Spleen (tissue), 11 donors: ENCODE data around the gene FIGN. TPM values are rescaled to one million over a fixed set of nuclear protein-coding genes. Genes with fewer than 3 reads are reported as not detected.

Source experiments
- DNase-seq: peaks from one replicate; pipeline ENCODE4 v3.0.0-alpha.2; 2020
- H3K27ac ChIP-seq, 8 donors: fragments of 200-600 bp; sonication (generic) in 7 of 8; 1 replicate in 4 of 8; 2 replicates in 4 of 8; pipeline versions ENCODE4 v1.5.0 to v1.8.0; 2016 to 2021; ENCODE audit warnings: inconsistent platforms in 4 of 8, mild to moderate bottlenecking in 4 of 8, moderate library complexity in 1 of 8
- H3K27me3 ChIP-seq, 7 donors: fragments of 200-600 bp; sonication (generic) in 6 of 7; replicated peaks in 1 of 7; 1 replicate in 4 of 7; 2 replicates in 3 of 7; pipeline versions ENCODE4 v1.5.0 to v1.8.0; 2016 to 2021; ENCODE audit warnings: inconsistent platforms in 3 of 7, mild to moderate bottlenecking in 1 of 7
- H3K36me3 ChIP-seq, 6 donors: fragments of 200-600 bp; sonication (generic) in 5 of 6; 1 replicate in 4 of 6; 2 replicates in 2 of 6; pipeline versions ENCODE4 v1.5.0 to v1.8.0; 2016 to 2021; ENCODE audit warnings: inconsistent platforms in 2 of 6
- H3K4me1 ChIP-seq, 6 donors: fragments of 200-600 bp; sonication (generic) in 5 of 6; 1 replicate in 3 of 6; 2 replicates in 3 of 6; pipeline versions ENCODE4 v1.5.0 to v1.8.0; 2016 to 2021; ENCODE audit warnings: inconsistent platforms in 3 of 6
- H3K4me3 ChIP-seq, 8 donors: fragments of 200-600 bp; sonication (generic) in 7 of 8; 1 replicate in 4 of 8; 2 replicates in 4 of 8; pipeline versions ENCODE4 v1.5.0 to v1.8.0; 2016 to 2021; ENCODE audit warnings: inconsistent platforms in 4 of 8, mild to moderate bottlenecking in 4 of 8, moderate library complexity in 2 of 8
- H3K9me3 ChIP-seq, 8 donors: fragments of 200-600 bp; sonication (generic) in 7 of 8; 1 replicate in 4 of 8; 2 replicates in 4 of 8; pipeline versions ENCODE4 v1.5.0 to v1.8.0; 2016 to 2021; ENCODE audit warnings: inconsistent platforms in 4 of 8
- CTCF ChIP-seq, 11 experiments: fragments of 200-600 bp in 7 of 11; fragments of 450-650 bp in 4 of 11; sonication (generic) in 4 of 11; IDR thresholded peaks in 8 of 11; conservative IDR thresholded peaks in 3 of 11; 1 replicate in 7 of 11; 2 replicates in 4 of 11; pipeline versions ENCODE4 v1.4.0 to v1.8.0; 2016 to 2021; ENCODE audit warnings: antibody characterized with exemption in 11 of 11, inconsistent platforms in 4 of 11, mild to moderate bottlenecking in 1 of 11
- POLR2A ChIP-seq, 3 donors: fragments of 450-650 bp; IDR thresholded peaks; one replicate each; pipeline ENCODE4 v1.5.1; 2017; ENCODE audit warnings: antibody characterized with exemption in 3 of 3, mild to moderate bottlenecking in 1 of 3
- POLR2AphosphoS5 ChIP-seq, 3 donors: sonication (generic); formaldehyde crosslinking; IDR thresholded peaks; one replicate each; pipeline ENCODE4 v1.5.1; 2017; ENCODE audit warnings: antibody characterized with exemption in 3 of 3
- WGBS, 5 donors: extraction: QIAGEN DNeasy Blood & Tissue Kit in 3 of 5; methylation state at CpG; one replicate each; pipeline versions ENCODE4 v1.1.5 to v1.1.7; 2013 to 2018; 5-methylcytosine and 5-hydroxymethylcytosine counted together
- intact Hi-C: fragments of 100-400 bp; cut with DNase I; formaldehyde crosslinking; loops from one replicate; pipeline ENCODE4 v1.15.0; 2023; ENCODE audit warnings: low total_unique reads
- polyA plus RNA-seq, 3 donors: library from polyadenylated mRNA; stranded (reverse); fragments of 200-250 nt; gene quantifications; one replicate each; pipeline ENCODE4 v1.2.1, GENCODE V29; 2013
- total RNA-seq, 7 donors: library from RNA; depleted of rRNA in 3 of 7; stranded (reverse); fragments of >200 nt in 3 of 7; fragmentation: NEBNext Ultra II Directional in 4 of 7; extraction: Animal tissue kit (Norgen Biotek cat#: 25700) in 4 of 7; gene quantifications; one replicate each; pipeline versions ENCODE4 v1.1.0 to v1.2.1, GENCODE V29; 2016 to 2021
- donor health status: healthy with polysubstance abuse.
- donor health status: DM: no; HTN: no; CAD: no; lungs with moderate emphysema.
- donor health status: DM: no; HTN: no; CAD: no.
- donor health status: Bipolar disorder and iron deficiency.
- donor health status: healthy.
- donor health status: DM: no; HTN: no; CAD: no.
- donor health status: DM: yes; HTN: yes; CAD: no.

FIGN gene
- total and polyA plus RNA-seq, 10 donors = 0.50 to 22.6 (median 8.6) TPM

GRCh38 chr2:163565192-163565591 lies 170.6 kb downstream of the FIGN start:
- Histone ChIP-seq H3K4me3 (no peak overlapping the region), H3K9me3 (no peaks in the 10 kb centered on the region), H3K27me3 (no peaks in the 10 kb centered on the region), H3K36me3 (no peaks in the 10 kb centered on the region), H3K27ac (no peak overlapping the region), H3K4me1 (no peaks in the 10 kb centered on the region)
- intact Hi-C loops = no loop called here
- TF ChIP-seq POLR2AphosphoS5 (IDR thresholded peaks at IDR 0.05) (no peak), POLR2A (IDR thresholded peaks at IDR 0.05) (no peak), CTCF (IDR thresholded peaks at IDR 0.05 in 8 of 11, conservative IDR thresholded peaks at IDR 0.05 in 3 of 11) (no peak)
- DNase-seq = no peak
- WGBS, 5 donors = 80 to 94% (median 83%) methylated on average over 1 of the region's 1 CpG

- TF ChIP-seq CTCF (IDR thresholded peaks at IDR 0.05 in 8 of 11, conservative IDR thresholded peaks at IDR 0.05 in 3 of 11) (no peak), POLR2A (IDR thresholded peaks at IDR 0.05) (no peak), POLR2AphosphoS5 (IDR thresholded peaks at IDR 0.05) (no peak)
- no peaks in the 10 kb centered on the region for H3K27me3 ChIP-seq
Observed at GRCh38 chr2:163564236-163564635, 171.6 kb downstream of the FIGN start.

GRCh38 chr2:163563336-163563735 lies 172.5 kb downstream of the FIGN start:
- Histone ChIP-seq H3K27me3 (no peaks in the 10 kb centered on the region), H3K36me3 (no peaks in the 10 kb centered on the region), H3K4me3 (no peak overlapping the region), H3K27ac (no peak overlapping the region), H3K9me3 (no peaks in the 10 kb centered on the region), H3K4me1 (no peaks in the 10 kb centered on the region)
- 77 to 90% (median 87%) methylated on average over 3 of the region's 3 CpGs for WGBS, 5 donors
- intact Hi-C loops = no loop called here
- DNase-seq = no peak
- no peak for TF ChIP-seq CTCF (IDR thresholded peaks at IDR 0.05 in 8 of 11, conservative IDR thresholded peaks at IDR 0.05 in 3 of 11)
- TF ChIP-seq POLR2AphosphoS5 (IDR thresholded peaks at IDR 0.05) = no peak
- TF ChIP-seq POLR2A (IDR thresholded peaks at IDR 0.05) = no peak

More at GRCh38 chr2:163564236-163564635, 171.6 kb downstream of the FIGN start:
- Histone ChIP-seq H3K36me3 (no peaks in the 10 kb centered on the region), H3K9me3 (no peaks in the 10 kb centered on the region), H3K27ac (no peak overlapping the region), H3K4me1 (no peaks in the 10 kb centered on the region), H3K4me3 (no peak overlapping the region)
- intact Hi-C loops = no loop called here
- DNase-seq = no peak

GRCh38 chr2:163558251-163559021 lies 177.4 kb downstream of the FIGN start:
- no peak for TF ChIP-seq POLR2A (IDR thresholded peaks at IDR 0.05)
- no peak for TF ChIP-seq POLR2AphosphoS5 (IDR thresholded peaks at IDR 0.05)
- Histone ChIP-seq H3K36me3 (no peaks in the 10 kb centered on the region), H3K9me3 (peaks cover 0 to 3% (median 0%) of the 10 kb centered on the region in 8 donors), H3K4me3 (no peak overlapping the region), H3K27ac (no peak overlapping the region), H3K4me1 (no peaks in the 10 kb centered on the region), H3K27me3 (no peaks in the 10 kb centered on the region)
- DNase-seq = no peak
- 76 to 84% (median 82%) methylated on average over 8 of the region's 8 CpGs for WGBS, 5 donors
- intact Hi-C loops = no loop called here
